Germinal center (tissue), 1 donor: ENCODE data around the gene TMEM192.
"Not testable (repeated sequence)": the region's sequence is repeated elsewhere in the genome, so short reads cannot be mapped to it uniquely, and the experiment has no call there.

Experiments
- DNase-seq: peaks from one replicate; pipeline ENCODE4 v3.0.0; 2012; ENCODE audit warnings: mixed read lengths, low spot score

The TMEM192 gene

GRCh38 chr4:165092187-165092586 lies 20.5 kb downstream of the TMEM192 start:
- DNase-seq: not testable (repeated sequence)

- no peak for DNase-seq
These were observed 24.3 kb downstream of the TMEM192 start for GRCh38 chr4:165088366-165088765.

- DNase-seq: no peak
These were observed 26.7 kb downstream of the TMEM192 start for GRCh38 chr4:165085946-165086345.

GRCh38 chr4:165084787-165085186 lies 27.9 kb downstream of the TMEM192 start:
- not testable (repeated sequence) for DNase-seq

GRCh38 chr4:165079476-165079875 lies 33.2 kb downstream of the TMEM192 start:
- DNase-seq: no peak

- DNase-seq: no peak
These were observed 35.6 kb downstream of the TMEM192 start for GRCh38 chr4:165077034-165077578.

GRCh38 chr4:165073346-165073745 lies 39.3 kb downstream of the TMEM192 start:
- DNase-seq: not testable (repeated sequence)

GRCh38 chr4:165070560-165070959 lies 42.1 kb downstream of the TMEM192 start:
- DNase-seq: no peak

- DNase-seq: no peak
These were observed 51.7 kb downstream of the TMEM192 start for GRCh38 chr4:165060938-165061337.

- no peak for DNase-seq
These were observed 53.3 kb downstream of the TMEM192 start for GRCh38 chr4:165059386-165059785.

- DNase-seq: no peak
These were observed 54.0 kb downstream of the TMEM192 start for GRCh38 chr4:165058666-165059065.

- DNase-seq: no peak
These were observed 57.1 kb downstream of the TMEM192 start for GRCh38 chr4:165055601-165056000.

GRCh38 chr4:165053645-165054044 lies 59.0 kb downstream of the TMEM192 start, which contains the start of gene TRIM75:
TRIM75 (plus strand) TSS chr4:165053866; CDS start chr4:165059148, 5,282 bp downstream.
- no peak for DNase-seq

- no peak for DNase-seq
These were observed 60.0 kb downstream of the TMEM192 start for GRCh38 chr4:165052627-165053026.

- DNase-seq: no peak
These were observed 64.5 kb downstream of the TMEM192 start for GRCh38 chr4:165048170-165048569.

GRCh38 chr4:165031436-165032211 lies 81.0 kb downstream of the TMEM192 start, which contains the start of gene TRIM60:
TRIM60 (plus strand) TSS chr4:165031999; CDS start chr4:165040073, 8,074 bp downstream.
- no peak for DNase-seq

GRCh38 chr4:165027762-165028402 lies 84.8 kb downstream of the TMEM192 start:
- DNase-seq: no peak

GRCh38 chr4:165025782-165026181 lies 86.9 kb downstream of the TMEM192 start:
- not testable (repeated sequence) for DNase-seq
